HFF-Myc (cell line): ENCODE measurements around the gene ABHD8.

Source experiments
- DNase-seq: peaks from one replicate; pipeline ENCODE4 v3.0.0-alpha.2; 2011; ENCODE audit warnings: low read depth; ENCODE audit errors: extremely low read depth
- H3K4me3 ChIP-seq: replicated peaks from 2 replicates; pipeline ENCODE4 v1.5.1; 2011; ENCODE audit warnings: low read depth, mild to moderate bottlenecking, control low read depth, low read length
- CTCF ChIP-seq: IDR thresholded peaks from 2 replicates; pipeline ENCODE4 v1.5.1; 2012; ENCODE audit warnings: mild to moderate bottlenecking, low read depth, low read length, control low read depth; ENCODE audit errors: missing control alignments

Gene ABHD8

GRCh38 chr19:17286263-17286662 lies 17.0 kb downstream of the ABHD8 start:
- DNase-seq, result no peak
- H3K4me3 ChIP-seq, result no peak overlapping the region
- TF ChIP-seq CTCF, result no peak

- no peak overlapping the region for H3K4me3 ChIP-seq
- no peak for DNase-seq
- TF ChIP-seq CTCF, result no peak
These were observed 17.6 kb downstream of the ABHD8 start for GRCh38 chr19:17285415-17286135.

GRCh38 chr19:17283504-17283996 lies 19.7 kb downstream of the ABHD8 start:
- TF ChIP-seq CTCF, result no peak
- H3K4me3 ChIP-seq, result no peak overlapping the region
- no peak for DNase-seq

- peak; percentile 59 for DNase-seq
- peak overlapping the region; percentile 48 for H3K4me3 ChIP-seq
- peak; percentile 94 for TF ChIP-seq CTCF
These were observed 20.6 kb downstream of the ABHD8 start for GRCh38 chr19:17282488-17283125.

GRCh38 chr19:17281391-17282304 lies 21.6 kb downstream of the ABHD8 start, which contains the start of gene ANKLE1:
ANKLE1 (plus strand) TSS chr19:17281901; CDS start chr19:17281921, 20 bp downstream.
- no peak for DNase-seq
- no peak for TF ChIP-seq CTCF
- H3K4me3 ChIP-seq, result peak within 1 kb of the TSS; percentile 48

- no peak overlapping the region for H3K4me3 ChIP-seq
- no peak for TF ChIP-seq CTCF
- DNase-seq, result no peak
These were observed 23.8 kb downstream of the ABHD8 start for GRCh38 chr19:17279436-17279835.
